Measurements from ENCODE around the gene PLEKHG5.

GRCh38 chr1:6418668-6419396 is 72.6 kb downstream of the PLEKHG5 start:
- TF ChIP-seq, protein P1, sequence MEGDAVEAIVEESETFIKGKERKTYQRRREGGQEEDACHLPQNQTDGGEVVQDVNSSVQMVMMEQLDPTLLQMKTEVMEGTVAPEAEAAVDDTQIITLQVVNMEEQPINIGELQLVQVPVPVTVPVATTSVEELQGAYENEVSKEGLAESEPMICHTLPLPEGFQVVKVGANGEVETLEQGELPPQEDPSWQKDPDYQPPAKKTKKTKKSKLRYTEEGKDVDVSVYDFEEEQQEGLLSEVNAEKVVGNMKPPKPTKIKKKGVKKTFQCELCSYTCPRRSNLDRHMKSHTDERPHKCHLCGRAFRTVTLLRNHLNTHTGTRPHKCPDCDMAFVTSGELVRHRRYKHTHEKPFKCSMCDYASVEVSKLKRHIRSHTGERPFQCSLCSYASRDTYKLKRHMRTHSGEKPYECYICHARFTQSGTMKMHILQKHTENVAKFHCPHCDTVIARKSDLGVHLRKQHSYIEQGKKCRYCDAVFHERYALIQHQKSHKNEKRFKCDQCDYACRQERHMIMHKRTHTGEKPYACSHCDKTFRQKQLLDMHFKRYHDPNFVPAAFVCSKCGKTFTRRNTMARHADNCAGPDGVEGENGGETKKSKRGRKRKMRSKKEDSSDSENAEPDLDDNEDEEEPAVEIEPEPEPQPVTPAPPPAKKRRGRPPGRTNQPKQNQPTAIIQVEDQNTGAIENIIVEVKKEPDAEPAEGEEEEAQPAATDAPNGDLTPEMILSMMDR (conservative IDR thresholded peaks at IDR 0.05; ENCODE audit: low read depth, low read length) = no peak
- TF ChIP-seq EZH2 (IDR thresholded peaks at IDR 0.05; ENCODE audit: borderline replicate concordance, low read depth, low read length, poor library complexity, severe bottlenecking) = peak; percentile 50
